Osteoblast (primary cell): ENCODE measurements around the gene ZNF106. TPM values are rescaled to one million over a fixed set of nuclear protein-coding genes. Genes with fewer than 3 reads are reported as not detected.

Experiments
- DNase-seq: peaks from one replicate; pipeline ENCODE4 v3.0.0; 2011; ENCODE audit warnings: low spot score, mixed read lengths; ENCODE audit not compliant: insufficient read length; ENCODE audit errors: missing footprints
- H2AFZ ChIP-seq: 2 replicates; pipeline ENCODE4 v1.6.0; 2011; ENCODE audit warnings: mild to moderate bottlenecking, low read length
- H3K27ac ChIP-seq: 2 replicates; pipeline ENCODE4 v1.5.1; 2011; ENCODE audit warnings: mild to moderate bottlenecking, low read depth, low read length, moderate library complexity
- H3K27me3 ChIP-seq: 2 replicates; pipeline ENCODE4 v1.6.0; 2012; ENCODE audit warnings: mild to moderate bottlenecking, control low read depth, inconsistent platforms, low read length, moderate library complexity; ENCODE audit not compliant: insufficient read depth
- H3K36me3 ChIP-seq: 2 replicates; pipeline ENCODE4 v1.5.1; 2011; ENCODE audit warnings: mild to moderate bottlenecking, low read length, control low read depth, moderate library complexity; ENCODE audit not compliant: insufficient read depth
- H3K4me1 ChIP-seq: 2 replicates; pipeline ENCODE4 v1.5.1; 2011; ENCODE audit warnings: mild to moderate bottlenecking, low read length, control low read depth, moderate library complexity; ENCODE audit not compliant: insufficient read depth
- H3K4me2 ChIP-seq: 2 replicates; pipeline ENCODE4 v1.6.0; 2011; ENCODE audit warnings: mild to moderate bottlenecking, low read length; ENCODE audit not compliant: insufficient read depth
- H3K4me3 ChIP-seq: fragments of 200-600 bp; sonication (generic); 3 replicates; pipeline ENCODE4 v1.5.1; 2012; ENCODE audit warnings: mild to moderate bottlenecking, low read length, inconsistent platforms; ENCODE audit not compliant: insufficient read depth
- H3K79me2 ChIP-seq: 2 replicates; pipeline ENCODE4 v1.6.0; 2012; ENCODE audit warnings: mild to moderate bottlenecking, low read length, control low read depth, inconsistent platforms; ENCODE audit not compliant: insufficient read depth
- H3K9me3 ChIP-seq: 2 replicates; pipeline ENCODE4 v1.5.1; 2011; ENCODE audit warnings: low read depth, low read length, control low read depth
- H4K20me1 ChIP-seq: 2 replicates; pipeline ENCODE4 v1.6.0; 2012; ENCODE audit warnings: mild to moderate bottlenecking, low read length, control low read depth; ENCODE audit not compliant: insufficient read depth
- total RNA-seq: library from RNA; depleted of rRNA; stranded (reverse); fragments of >200 nt; gene quantifications from 2 replicates; pipeline ENCODE4 v1.2.3, GENCODE V29; 2012
- TF ChIP-seq, protein P1 (sequence below): IDR thresholded peaks from 2 replicates; pipeline ENCODE4 v1.5.1; 2011; ENCODE audit warnings: mild to moderate bottlenecking, low read depth, low read length, moderate library complexity; ENCODE audit errors: extremely low read depth

The ZNF106 gene
- total RNA-seq, 1 donor, result 89.0 TPM

DNA sequence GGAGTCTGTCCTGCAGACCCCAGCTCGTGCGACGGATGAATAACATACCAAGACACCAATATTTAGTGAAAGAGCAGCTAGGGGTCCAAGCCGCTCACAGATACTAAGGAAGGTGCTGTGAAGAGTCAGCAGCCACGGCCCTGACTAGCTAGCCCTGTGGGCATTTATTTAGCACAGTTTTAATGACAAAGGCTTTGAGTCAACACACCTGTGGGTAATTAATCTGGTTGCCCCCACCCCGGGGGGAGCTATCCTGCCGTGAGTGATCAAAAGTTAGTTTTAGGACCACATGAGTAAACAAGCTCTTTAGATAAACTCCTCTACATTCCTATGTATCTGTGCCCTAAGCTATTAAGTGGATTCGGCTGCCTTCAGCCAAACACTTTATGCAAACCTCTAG, 112.9 kb downstream of the ZNF106 start:
- no peaks in the 10 kb centered on the region for H3K27me3 ChIP-seq
- H3K4me3 ChIP-seq, result no peak overlapping the region
- DNase-seq, result no peak
- no peaks in the 10 kb centered on the region for H3K36me3 ChIP-seq
- H4K20me1 ChIP-seq, result no peaks in the 10 kb centered on the region
- no peak overlapping the region for H2AFZ ChIP-seq
- no peaks in the 10 kb centered on the region for H3K4me1 ChIP-seq
- no peak overlapping the region for H3K4me2 ChIP-seq
- no peaks in the 10 kb centered on the region for H3K9me3 ChIP-seq
- H3K27ac ChIP-seq, result no peak overlapping the region
- H3K79me2 ChIP-seq, result no peaks in the 10 kb centered on the region
- TF ChIP-seq, protein P1, sequence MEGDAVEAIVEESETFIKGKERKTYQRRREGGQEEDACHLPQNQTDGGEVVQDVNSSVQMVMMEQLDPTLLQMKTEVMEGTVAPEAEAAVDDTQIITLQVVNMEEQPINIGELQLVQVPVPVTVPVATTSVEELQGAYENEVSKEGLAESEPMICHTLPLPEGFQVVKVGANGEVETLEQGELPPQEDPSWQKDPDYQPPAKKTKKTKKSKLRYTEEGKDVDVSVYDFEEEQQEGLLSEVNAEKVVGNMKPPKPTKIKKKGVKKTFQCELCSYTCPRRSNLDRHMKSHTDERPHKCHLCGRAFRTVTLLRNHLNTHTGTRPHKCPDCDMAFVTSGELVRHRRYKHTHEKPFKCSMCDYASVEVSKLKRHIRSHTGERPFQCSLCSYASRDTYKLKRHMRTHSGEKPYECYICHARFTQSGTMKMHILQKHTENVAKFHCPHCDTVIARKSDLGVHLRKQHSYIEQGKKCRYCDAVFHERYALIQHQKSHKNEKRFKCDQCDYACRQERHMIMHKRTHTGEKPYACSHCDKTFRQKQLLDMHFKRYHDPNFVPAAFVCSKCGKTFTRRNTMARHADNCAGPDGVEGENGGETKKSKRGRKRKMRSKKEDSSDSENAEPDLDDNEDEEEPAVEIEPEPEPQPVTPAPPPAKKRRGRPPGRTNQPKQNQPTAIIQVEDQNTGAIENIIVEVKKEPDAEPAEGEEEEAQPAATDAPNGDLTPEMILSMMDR, result no peak

DNA sequence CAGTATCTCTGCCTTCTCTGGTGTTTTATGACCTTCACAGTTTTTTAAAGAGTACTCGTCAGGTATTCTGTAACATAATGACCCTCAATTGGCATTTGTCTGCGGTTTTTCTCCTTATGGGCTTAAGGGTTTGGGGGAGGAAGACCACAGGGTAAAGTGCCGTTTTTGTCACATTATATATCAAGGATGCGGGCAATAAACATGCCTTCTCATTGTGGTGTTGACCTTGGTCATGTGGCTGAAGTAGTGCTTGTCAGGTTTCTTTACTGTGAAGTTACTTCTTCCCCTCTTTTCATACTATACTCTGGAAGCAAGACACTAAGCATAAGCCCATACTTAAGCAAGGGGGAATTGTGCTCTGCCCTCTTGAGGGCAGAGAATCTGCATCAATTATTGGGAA, 115.0 kb downstream of the ZNF106 start:
- no peaks in the 10 kb centered on the region for H4K20me1 ChIP-seq
- H3K27me3 ChIP-seq, result no peaks in the 10 kb centered on the region
- TF ChIP-seq, protein P1, result no peak
- no peaks in the 10 kb centered on the region for H3K4me1 ChIP-seq
- H3K4me2 ChIP-seq, result no peak overlapping the region
- no peak overlapping the region for H2AFZ ChIP-seq
- H3K79me2 ChIP-seq, result no peaks in the 10 kb centered on the region
- H3K36me3 ChIP-seq, result no peaks in the 10 kb centered on the region
- H3K4me3 ChIP-seq, result no peak overlapping the region
- no peak for DNase-seq
- no peak overlapping the region for H3K27ac ChIP-seq
- no peaks in the 10 kb centered on the region for H3K9me3 ChIP-seq

- no peak overlapping the region for H3K4me2 ChIP-seq
- no peak overlapping the region for H3K27ac ChIP-seq
- H2AFZ ChIP-seq, result no peak overlapping the region
- no peaks in the 10 kb centered on the region for H3K9me3 ChIP-seq
- TF ChIP-seq, protein P1, result no peak
- no peaks in the 10 kb centered on the region for H3K36me3 ChIP-seq
- no peaks in the 10 kb centered on the region for H3K79me2 ChIP-seq
- H3K4me3 ChIP-seq, result no peak overlapping the region
- no peaks in the 10 kb centered on the region for H4K20me1 ChIP-seq
- DNase-seq, result no peak
- no peaks in the 10 kb centered on the region for H3K4me1 ChIP-seq
- H3K27me3 ChIP-seq, result no peaks in the 10 kb centered on the region
Observed at GRCh38 chr15:42375252-42375651, 115.7 kb downstream of the ZNF106 start.

DNA sequence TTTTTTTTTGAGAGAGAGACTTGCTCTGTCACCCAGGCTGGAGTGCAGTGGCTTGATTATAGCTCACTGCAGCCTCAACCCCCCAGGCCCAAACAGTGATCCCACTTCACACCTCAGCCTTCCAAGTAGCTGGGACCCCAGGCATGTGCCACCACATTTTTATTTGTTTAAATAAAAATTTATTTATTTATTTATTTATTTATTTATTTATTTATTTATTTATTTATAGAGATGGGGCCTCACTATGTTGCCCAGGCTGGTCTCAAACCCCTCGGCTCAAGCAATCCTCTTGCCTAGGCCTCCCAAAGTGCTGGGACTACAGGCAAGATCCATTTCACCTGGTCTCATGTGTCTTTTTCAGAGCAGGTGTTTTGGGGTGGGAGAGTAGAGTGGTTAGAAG, 116.1 kb downstream of the ZNF106 start:
- Histone ChIP-seq H3K4me3 (no peak overlapping the region), H3K79me2 (no peaks in the 10 kb centered on the region), H3K27ac (no peak overlapping the region), H3K4me1 (no peaks in the 10 kb centered on the region), H3K4me2 (no peak overlapping the region), H3K9me3 (no peaks in the 10 kb centered on the region), H3K36me3 (no peaks in the 10 kb centered on the region), H4K20me1 (no peaks in the 10 kb centered on the region), H2AFZ (no peak overlapping the region), H3K27me3 (no peaks in the 10 kb centered on the region)
- no peak for DNase-seq
- TF ChIP-seq, protein P1, result no peak
